ENCODE results near the gene TRPC6.

TRPC6 gene

GRCh38 chr11:101567071-101567470, 16.7 kb downstream of the TRPC6 start:
- DNase-seq (ENCODE audit: low read depth): no peak
- no peak for TF ChIP-seq CTCF (conservative IDR thresholded peaks at IDR 0.05; ENCODE audit: low read depth, low read length)
- H3K4me3 ChIP-seq (ENCODE audit: low read length): no peak overlapping the region

- no peak for DNase-seq (ENCODE audit: low read depth)
- TF ChIP-seq CTCF (conservative IDR thresholded peaks at IDR 0.05; ENCODE audit: low read depth, low read length): no peak
- H3K4me3 ChIP-seq (ENCODE audit: low read length): no peak overlapping the region
Observed at GRCh38 chr11:101566626-101567025, 17.2 kb downstream of the TRPC6 start.

- no peak overlapping the region for H3K4me3 ChIP-seq (ENCODE audit: low read length)
- no peak for DNase-seq (ENCODE audit: low read depth)
- TF ChIP-seq CTCF (conservative IDR thresholded peaks at IDR 0.05; ENCODE audit: low read depth, low read length): no peak
Observed at GRCh38 chr11:101563166-101563565, 20.6 kb downstream of the TRPC6 start.

- no peak overlapping the region for H3K4me3 ChIP-seq (ENCODE audit: low read length)
- no peak for TF ChIP-seq CTCF (conservative IDR thresholded peaks at IDR 0.05; ENCODE audit: low read depth, low read length)
- no peak for DNase-seq (ENCODE audit: low read depth)
Observed at GRCh38 chr11:101555366-101555765, 28.4 kb downstream of the TRPC6 start.

GRCh38 chr11:101553891-101554292, 29.9 kb downstream of the TRPC6 start:
- no peak for TF ChIP-seq CTCF (conservative IDR thresholded peaks at IDR 0.05; ENCODE audit: low read depth, low read length)
- H3K4me3 ChIP-seq (ENCODE audit: low read length): no peak overlapping the region
- DNase-seq (ENCODE audit: low read depth): no peak

GRCh38 chr11:101552888-101553287, 30.9 kb downstream of the TRPC6 start:
- H3K4me3 ChIP-seq (ENCODE audit: low read length): no peak overlapping the region

GRCh38 chr11:101528541-101528940, 55.3 kb downstream of the TRPC6 start:
- no peak for DNase-seq (ENCODE audit: low read depth)
- no peak for TF ChIP-seq CTCF (conservative IDR thresholded peaks at IDR 0.05; ENCODE audit: low read depth, low read length)
- H3K4me3 ChIP-seq (ENCODE audit: low read length): no peak overlapping the region

More at GRCh38 chr11:101552888-101553287, 30.9 kb downstream of the TRPC6 start:
- no peak for TF ChIP-seq CTCF (conservative IDR thresholded peaks at IDR 0.05; ENCODE audit: low read depth, low read length)
- DNase-seq (ENCODE audit: low read depth): no peak

All from retinal pigment epithelial cell (primary cell).